Measurements from ENCODE around the gene FBXO33. TPM values are rescaled to one million over a fixed set of nuclear protein-coding genes. Genes with fewer than 3 reads are reported as not detected.

The FBXO33 gene
- total RNA-seq, 6 donors from 2014 or later = 10.1 to 23.2 (median 14.3) TPM

DNA sequence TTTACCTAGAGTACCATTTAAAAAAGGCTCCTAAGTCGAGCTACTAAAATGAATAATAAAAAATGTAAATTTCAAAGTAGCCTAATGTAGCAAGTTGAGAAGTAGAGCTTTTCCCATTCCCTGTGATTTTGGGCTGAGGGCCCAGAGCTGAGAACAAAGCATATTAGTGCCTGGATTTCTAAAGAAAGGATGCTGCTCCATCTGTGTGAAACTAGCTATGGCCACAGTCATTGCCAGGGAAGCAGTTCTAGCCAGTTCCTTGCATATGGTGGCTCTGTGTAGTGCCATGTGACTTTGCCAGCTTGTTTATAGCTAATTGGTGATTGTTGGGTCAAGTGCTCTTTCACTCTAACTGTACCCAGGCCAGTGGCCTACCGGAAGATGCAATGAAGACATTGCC, 20.4 kb upstream of the FBXO33 start:
- no peak for DNase-seq
- Histone ChIP-seq H3K9me3 (no peaks in the 10 kb centered on the region), H3K27me3 (no peaks in the 10 kb centered on the region), H3K4me3 (no peak overlapping the region), H3K27ac (no peak overlapping the region), H3K36me3 (no peaks in the 10 kb centered on the region), H3K4me1 (no peaks in the 10 kb centered on the region)
- TF ChIP-seq POLR2A (IDR thresholded peaks at IDR 0.05) (no peak), POLR2AphosphoS5 (IDR thresholded peaks at IDR 0.05) (no peak), EP300 (IDR thresholded peaks at IDR 0.05) (no peak)
- TF ChIP-seq, protein P1, sequence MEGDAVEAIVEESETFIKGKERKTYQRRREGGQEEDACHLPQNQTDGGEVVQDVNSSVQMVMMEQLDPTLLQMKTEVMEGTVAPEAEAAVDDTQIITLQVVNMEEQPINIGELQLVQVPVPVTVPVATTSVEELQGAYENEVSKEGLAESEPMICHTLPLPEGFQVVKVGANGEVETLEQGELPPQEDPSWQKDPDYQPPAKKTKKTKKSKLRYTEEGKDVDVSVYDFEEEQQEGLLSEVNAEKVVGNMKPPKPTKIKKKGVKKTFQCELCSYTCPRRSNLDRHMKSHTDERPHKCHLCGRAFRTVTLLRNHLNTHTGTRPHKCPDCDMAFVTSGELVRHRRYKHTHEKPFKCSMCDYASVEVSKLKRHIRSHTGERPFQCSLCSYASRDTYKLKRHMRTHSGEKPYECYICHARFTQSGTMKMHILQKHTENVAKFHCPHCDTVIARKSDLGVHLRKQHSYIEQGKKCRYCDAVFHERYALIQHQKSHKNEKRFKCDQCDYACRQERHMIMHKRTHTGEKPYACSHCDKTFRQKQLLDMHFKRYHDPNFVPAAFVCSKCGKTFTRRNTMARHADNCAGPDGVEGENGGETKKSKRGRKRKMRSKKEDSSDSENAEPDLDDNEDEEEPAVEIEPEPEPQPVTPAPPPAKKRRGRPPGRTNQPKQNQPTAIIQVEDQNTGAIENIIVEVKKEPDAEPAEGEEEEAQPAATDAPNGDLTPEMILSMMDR (IDR thresholded peaks at IDR 0.05) = no peak
- 88 to 91% methylated on average over 2 of the region's 2 CpGs for WGBS, 2 donors
- no peak for ATAC-seq (ENCODE audit: low FRiP score in 2 of 2)

DNA sequence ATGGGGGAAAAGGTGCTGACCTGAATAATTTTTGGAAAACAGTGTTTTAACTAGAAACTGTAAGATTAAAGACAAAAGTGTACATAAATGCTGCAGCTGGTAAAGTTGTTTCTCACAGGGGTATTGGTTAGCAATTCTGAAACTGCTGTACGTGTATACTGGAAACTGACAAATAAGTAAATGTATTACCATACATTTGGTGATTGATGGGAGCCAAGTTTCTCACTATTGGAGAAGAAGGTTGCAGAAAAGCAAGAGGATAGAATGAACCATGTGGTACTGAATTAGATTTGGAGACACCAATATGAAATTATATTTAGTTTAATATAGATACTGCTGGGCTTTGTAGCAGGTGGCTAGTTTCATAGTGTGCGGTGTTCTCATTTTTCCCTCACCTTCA, 19.6 kb upstream of the FBXO33 start:
- no peaks in the 10 kb centered on the region for H3K4me1 ChIP-seq
- no peak overlapping the region for H3K4me3 ChIP-seq
- 88 to 91% methylated on average over 2 of the region's 2 CpGs for WGBS, 2 donors
- H3K27ac ChIP-seq = no peak overlapping the region
- DNase-seq (no peak), ATAC-seq (ENCODE audit: low FRiP score in 2 of 2) (no peak)
- H3K9me3 ChIP-seq = no peaks in the 10 kb centered on the region
- H3K27me3 ChIP-seq = no peaks in the 10 kb centered on the region
- H3K36me3 ChIP-seq = no peaks in the 10 kb centered on the region
- TF ChIP-seq POLR2A (IDR thresholded peaks at IDR 0.05) (no peak), EP300 (IDR thresholded peaks at IDR 0.05) (no peak), POLR2AphosphoS5 (IDR thresholded peaks at IDR 0.05) (no peak)
- TF ChIP-seq, protein P1 (IDR thresholded peaks at IDR 0.05) = no peak

DNA sequence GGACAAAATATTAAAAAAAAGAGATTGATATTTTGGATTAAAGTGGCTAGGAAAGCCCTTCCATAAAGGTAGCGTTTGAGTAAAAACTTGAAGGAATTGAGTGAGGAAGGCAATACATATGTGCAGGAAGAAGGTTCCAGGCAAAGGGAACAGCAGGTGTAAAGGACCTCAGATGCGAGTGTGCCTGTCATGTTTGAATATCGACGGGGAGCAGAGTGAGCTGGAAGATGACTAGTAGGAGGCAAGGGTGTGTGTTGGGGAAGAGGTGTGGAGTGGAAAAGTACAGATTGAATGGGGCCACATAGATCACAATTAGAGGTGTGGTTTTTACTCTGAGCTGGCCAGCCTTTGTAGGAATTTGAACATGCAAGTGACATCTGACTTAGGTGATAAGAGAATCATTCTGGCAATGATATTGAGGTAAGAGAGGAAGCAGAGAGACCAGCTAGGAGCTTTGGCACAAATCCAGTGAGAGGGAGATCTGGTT, 15.0 kb upstream of the FBXO33 start:
- TF ChIP-seq POLR2AphosphoS5 (IDR thresholded peaks at IDR 0.05) = no peak
- TF ChIP-seq POLR2A (IDR thresholded peaks at IDR 0.05) = no peak
- TF ChIP-seq, protein P1 (IDR thresholded peaks at IDR 0.05) = no peak
- TF ChIP-seq EP300 (IDR thresholded peaks at IDR 0.05) = no peak
- WGBS, 2 donors = 84 to 90% methylated on average over 4 of the region's 4 CpGs
- Histone ChIP-seq H3K27ac (no peak overlapping the region), H3K4me3 (no peak overlapping the region), H3K4me1 (no peaks in the 10 kb centered on the region), H3K36me3 (no peaks in the 10 kb centered on the region), H3K9me3 (no peaks in the 10 kb centered on the region), H3K27me3 (no peaks in the 10 kb centered on the region)
- DNase-seq (no peak), ATAC-seq (ENCODE audit: low FRiP score in 2 of 2) (no peak)

DNA sequence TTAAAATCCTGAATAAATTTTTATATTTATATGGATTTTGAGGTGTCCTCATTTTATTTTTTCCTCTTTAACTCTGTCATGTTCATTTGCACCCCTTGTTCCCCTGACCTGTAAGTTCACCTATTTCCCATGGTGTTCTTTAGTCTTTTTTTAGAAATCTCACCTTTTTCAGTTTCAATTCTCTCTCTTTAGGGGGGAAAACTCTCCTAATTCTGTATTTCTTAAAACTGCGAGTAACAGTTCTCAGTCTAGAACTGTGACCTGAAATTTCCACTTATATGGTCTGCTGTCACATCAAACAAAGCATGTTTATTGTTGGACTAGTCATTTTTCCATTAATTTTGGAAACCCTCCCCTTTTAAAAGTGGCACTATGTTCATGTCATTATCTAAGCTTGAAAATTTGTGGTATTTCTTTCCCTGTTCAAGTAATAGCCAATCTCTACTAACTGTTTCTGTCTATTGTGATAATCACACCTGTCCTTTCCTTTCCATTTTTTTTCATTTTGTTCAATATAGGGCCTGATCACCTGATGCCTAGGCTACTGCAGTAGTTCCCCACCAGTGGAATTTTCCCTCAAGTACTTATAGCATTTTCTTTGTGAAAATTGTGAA, 14.0 kb upstream of the FBXO33 start:
- no peaks in the 10 kb centered on the region for H3K36me3 ChIP-seq
- 83 to 89% methylated on average over 1 of the region's 1 CpG for WGBS, 2 donors

More for the DNA sequence above, 14.0 kb upstream of the FBXO33 start:
- TF ChIP-seq, protein P1 (IDR thresholded peaks at IDR 0.05) = no peak
- Histone ChIP-seq H3K4me1 (no peaks in the 10 kb centered on the region), H3K27ac (no peak overlapping the region), H3K4me3 (no peak overlapping the region), H3K27me3 (no peaks in the 10 kb centered on the region), H3K9me3 (no peaks in the 10 kb centered on the region)
- no peak for DNase-seq
- ATAC-seq (ENCODE audit: low FRiP score in 2 of 2) = no peak
